Activated CD4-positive, alpha-beta T cell treated with anti-CD3 and anti-CD28 coated beads, Interleukin-2, Interleukin-6, amounts not matched to agents 100 ng/mL and 50 ng/mL, durations not matched to agents 16 hours and 8 hours (primary cell): Measurements from ENCODE around the gene CREB3L4.
"Not testable (repeated sequence)": the region's sequence is repeated elsewhere in the genome, so short reads cannot be mapped to it uniquely, and the experiment has no call there.

Experiments
- DNase-seq: peaks from one replicate; pipeline ENCODE4 v3.0.0-alpha.2; 2020

Gene CREB3L4

DNA sequence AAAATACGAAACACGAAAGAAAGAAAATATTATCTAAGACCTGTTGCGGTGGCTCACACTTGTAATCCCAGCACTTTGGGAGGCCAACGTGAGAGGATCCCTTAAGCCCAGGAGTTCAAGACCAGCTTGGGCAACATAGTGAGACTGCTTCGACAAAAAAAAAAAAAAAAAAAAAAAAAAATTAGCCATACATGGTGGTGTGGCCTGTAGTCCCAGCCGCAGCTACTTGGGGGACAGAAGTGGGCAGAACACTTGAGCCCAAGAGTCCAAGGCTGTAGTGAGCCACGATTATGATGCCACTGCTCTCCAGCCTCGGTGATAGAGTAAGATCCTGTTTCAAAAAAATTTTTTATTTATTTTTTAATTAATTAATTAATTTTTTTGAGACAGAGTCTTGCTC lies 19.9 kb downstream of the CREB3L4 start:
- DNase-seq = no peak

DNA sequence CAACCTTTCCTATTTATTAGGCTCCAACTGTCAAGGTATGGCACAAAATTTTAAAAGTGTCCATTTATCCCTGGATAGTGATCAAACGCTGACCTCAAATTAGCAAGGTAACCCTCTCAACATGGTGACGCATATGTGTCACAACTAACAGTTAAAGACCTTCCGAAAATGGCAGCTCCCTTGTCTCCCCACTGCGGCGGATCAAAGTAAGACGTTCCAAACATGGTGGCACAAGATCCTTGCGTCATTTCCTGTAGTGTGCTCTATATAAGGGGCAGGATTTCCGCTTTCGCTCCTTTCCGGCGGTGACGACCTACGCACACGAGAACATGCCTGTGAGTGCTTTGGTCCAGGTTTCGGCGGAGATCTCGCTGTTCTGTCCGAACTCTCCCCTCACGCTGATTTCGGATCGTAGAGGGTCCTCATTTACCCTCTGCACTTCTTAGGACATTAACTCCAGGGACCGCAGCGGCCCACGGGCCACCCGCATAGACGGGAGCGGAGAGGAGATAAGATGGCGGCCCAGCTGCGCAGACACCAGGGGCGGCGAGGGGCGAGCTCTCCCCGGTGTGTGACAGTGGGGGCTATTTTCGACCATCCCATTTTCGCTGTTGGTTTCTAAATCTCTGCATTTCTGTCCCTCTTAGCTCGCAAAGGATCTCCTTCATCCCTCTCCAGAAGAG lies 22.9 kb downstream of the CREB3L4 start, which contains the start of gene RPS27:
Gene RPS27, plus strand, starts transcription at position 295 of the 683 bp plus-strand sequence. Its CDS starts 35 bp downstream, at position 330.
- DNase-seq = peak; percentile 96

DNA sequence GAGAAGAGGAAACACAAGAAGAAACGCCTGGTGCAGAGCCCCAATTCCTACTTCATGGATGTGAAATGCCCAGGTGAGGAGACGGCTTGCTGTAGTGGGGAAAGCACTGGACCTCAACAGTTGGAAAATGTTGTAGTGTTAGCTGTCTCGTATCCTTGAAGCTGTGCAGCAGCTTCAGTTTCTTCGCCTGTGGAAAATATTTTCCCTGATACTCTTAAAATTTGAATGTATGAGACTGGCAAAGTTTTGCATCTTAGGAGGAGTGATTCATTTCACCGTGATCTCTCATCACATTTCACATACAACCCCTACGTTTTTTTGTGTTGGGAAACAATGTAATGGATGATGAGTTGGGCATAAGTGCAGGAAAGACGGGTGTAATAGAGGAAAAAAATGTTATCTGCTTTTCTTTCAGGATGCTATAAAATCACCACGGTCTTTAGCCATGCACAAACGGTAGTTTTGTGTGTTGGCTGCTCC lies 23.5 kb downstream of the CREB3L4 start:
- no peak for DNase-seq

DNA sequence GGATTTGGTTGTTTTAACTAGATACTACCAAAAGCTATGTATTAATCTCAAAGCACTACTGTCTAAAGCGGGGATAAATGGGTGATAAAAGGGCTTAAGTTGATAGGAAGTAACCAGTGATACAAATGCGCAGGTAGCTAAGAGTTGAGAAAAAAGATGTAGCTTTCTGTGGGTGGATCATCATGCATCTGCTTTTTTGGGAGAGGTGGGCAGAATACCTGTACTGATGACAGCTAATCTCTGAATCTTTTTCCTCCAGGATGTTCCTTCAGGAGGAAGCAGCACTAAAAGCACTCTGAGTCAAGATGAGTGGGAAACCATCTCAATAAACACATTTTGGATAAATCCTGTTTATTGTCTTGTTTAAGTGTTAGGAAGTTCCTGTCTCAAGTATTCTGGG lies 24.1 kb downstream of the CREB3L4 start:
- DNase-seq = no peak

DNA sequence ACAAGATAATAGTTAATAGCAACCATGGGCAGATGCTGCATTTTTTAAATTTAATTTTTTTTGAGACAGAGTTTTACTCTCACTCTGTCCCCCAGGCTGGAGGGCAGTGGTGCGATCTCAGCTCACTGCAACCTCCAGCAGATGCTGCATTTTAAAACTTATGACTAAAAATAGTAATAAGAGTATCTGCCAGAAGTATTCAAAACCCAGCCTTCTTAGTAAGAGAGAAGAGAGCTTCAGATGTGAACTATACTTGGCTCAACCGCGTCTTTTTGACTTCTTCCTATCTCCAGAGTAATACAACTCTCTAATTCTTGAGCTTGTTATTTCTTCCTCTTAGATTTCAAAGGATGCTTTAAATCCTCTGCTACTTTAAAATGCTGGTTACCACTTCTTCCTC lies 27.5 kb downstream of the CREB3L4 start:
- DNase-seq = no peak

DNA sequence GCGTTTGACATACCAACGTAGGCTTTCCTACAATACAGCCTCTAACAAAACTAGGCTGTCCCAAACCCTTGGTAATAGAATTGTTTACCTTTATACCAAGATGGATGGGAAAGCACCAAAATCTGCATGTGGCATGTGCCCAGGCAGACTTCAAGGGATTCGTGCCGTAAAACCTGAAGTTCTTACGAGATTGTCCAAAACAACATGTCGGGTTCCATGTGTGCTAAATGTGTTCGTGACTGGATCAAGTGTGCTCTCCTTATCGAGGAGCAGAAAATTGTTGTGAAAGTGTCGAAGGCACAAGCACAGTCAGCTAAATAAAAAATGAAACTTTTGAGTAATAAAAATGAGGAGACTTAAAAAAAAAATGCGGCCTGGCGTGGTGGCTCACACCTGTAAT lies 27.9 kb downstream of the CREB3L4 start:
- DNase-seq = no peak

DNA sequence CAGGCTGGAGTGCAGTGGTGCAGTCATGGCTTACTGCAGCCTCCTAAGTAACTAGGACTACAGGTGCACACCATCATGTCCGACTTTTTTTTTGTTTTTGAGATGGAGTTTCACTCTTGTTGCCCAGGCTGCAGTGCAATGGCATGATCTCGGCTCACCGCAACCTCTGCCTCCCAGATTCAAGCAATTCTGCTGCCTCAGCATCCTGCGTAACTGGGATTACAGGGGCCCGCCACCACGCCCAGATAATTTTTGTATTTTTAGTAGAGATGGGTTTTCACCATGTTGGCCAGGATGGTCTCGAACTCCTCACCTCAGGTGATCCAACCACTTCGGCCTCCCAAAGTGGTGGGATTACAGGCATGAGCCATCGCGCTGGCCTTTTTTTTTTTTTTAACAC lies 29.2 kb downstream of the CREB3L4 start:
- DNase-seq = not testable (repeated sequence)

DNA sequence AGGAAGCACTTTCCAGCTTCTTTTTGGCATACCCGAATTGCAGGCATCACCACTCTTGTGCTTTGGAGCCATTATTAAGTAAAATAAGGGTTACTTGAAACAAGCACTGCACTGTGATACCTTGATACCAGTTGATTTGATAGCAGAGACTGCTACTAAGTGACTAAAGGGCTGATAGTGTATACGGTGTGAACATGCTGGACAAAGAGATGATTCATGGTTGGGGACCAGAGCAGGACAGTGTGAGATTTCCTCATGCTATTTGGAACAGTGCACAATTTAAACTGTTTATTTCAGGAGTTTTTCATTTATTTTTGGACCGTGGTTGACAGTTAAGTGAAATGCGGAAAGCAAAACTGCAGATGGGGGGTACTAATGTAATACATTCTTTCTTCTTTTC lies 32.7 kb downstream of the CREB3L4 start:
- no peak for DNase-seq

DNA sequence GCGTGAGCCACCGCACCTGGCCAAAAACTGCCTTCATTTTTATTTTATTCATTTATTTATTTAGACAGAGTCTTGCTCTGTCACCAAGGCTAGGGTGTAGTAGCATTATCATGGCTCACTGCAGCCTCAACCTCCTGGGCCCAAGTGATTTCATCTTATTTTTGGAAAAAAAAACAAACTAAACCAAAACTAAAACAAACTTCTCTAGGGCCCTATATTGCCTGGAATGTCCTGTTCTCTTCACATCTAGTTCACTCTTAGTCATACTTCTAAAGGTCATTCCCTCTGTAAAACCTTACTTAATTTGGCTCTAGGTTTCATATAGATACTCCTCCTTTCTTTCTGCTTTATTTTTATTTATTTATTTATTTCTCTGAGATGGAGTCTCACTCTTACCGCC lies 38.4 kb downstream of the CREB3L4 start:
- no peak for DNase-seq

DNA sequence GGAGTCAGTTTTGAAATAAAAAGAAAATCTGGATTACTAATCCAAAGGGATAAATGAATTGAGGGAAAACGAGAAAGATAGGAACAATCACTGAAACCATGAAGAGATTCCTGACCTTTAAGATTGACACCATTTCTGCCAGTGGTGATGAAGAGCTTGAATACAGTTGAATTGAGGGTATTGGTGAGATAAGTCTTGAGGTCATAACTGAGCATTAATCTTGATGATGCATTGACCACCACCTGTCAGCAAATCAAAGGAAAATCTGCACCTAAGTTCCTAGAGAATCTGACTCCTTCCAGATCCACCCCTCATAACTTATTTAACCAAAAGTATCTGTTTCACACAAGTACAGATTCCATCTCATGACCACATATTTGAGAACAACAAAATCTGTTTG lies 44.4 kb downstream of the CREB3L4 start:
- DNase-seq = no peak

DNA sequence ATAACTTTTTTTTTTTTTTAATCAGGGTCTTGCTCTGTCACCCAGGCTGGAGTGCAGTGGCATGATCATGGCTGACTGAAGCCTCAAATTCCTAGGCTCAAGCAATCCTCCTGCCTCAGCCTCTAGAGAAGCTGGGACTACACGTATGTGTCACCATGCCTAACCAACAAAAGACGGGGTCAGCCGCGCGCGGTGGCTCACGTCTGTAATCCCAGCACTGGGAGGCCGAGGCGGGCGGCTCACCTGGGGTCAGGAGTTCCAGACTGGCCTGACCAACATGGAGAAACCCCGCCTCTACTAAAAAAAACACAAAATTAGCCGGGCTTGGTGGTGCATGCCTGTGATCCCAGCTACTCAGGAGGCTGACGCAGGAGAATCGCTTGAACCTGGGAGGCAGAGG lies 44.8 kb downstream of the CREB3L4 start:
- DNase-seq = not testable (repeated sequence)

DNA sequence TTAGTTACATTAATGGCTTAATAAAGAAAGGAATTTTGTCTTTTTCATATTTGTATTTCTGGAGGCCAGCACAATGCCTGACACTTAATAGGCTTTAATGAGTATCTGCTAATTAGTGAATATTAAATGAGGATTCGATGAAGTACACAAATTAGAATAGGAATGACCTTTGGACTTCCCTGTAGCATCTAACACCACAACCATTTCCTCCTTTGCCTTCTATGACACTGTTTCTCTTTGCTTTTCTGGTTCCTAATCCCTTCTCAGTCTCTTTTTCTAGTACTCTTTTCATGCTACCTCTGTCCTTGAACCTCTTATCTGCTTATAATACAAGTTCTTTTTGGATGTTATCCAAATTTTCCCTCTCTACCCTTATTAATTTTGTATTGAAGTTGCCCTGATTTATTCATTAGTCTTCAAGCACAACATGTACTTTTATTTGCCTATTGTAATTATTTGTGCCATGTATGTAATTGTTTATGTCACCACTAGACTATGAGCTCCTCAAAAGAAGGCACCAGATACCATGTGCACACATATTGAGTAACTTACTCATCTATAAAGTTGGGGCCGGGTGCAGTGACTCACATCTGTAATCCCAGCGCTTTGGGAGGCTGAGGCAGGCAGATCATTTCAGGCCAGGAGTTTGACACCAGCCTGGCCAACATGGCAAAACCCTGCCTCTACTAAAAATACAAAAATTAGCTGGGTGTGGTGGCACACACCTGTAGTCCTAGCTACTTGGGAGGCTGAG lies 46.6 kb downstream of the CREB3L4 start:
- peak; percentile 39 for DNase-seq

DNA sequence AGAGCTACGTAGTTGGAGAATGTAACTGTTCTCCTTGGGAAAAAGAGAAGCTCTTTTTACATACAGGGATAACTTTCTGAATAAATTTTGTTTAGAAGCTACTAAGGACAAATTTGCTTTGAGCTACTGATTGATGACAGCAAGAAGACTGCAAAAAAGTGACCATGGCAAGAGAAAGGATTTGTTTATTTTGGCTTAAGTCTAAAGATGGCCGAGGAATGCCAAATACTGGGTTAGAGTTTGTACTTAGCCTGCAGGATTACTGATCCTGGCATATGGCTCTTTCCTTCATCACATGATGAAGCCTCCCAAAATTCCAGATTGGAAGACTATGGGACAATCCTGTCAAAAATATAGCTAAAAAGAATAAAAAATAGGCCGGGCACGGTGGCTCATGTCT lies 51.6 kb downstream of the CREB3L4 start:
- no peak for DNase-seq

DNA sequence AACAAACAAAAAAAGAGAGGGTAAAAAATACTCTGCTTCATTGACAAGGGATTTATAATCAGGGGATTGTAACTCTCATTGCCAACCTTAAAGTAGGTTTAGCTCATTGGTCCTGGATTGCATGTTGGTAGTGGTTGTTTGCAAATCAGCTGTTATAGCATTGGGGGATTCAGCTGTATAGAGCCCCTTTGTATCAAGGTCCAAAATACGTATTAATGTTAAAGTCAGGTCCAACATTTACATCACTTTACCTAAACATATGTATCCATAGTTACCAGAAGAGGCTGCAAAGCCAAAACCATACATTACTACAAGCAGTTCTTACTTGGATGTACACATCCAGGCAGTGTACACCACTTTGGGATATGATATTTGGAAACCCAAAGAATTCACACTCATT lies 52.2 kb downstream of the CREB3L4 start:
- DNase-seq = no peak
